Esophagus squamous epithelium (tissue), 4 donors: ENCODE measurements around the gene DNER.

Experiments
- CTCF ChIP-seq, 6 experiments: fragments of 450-650 bp in 4 of 6; fragments of 200-600 bp in 2 of 6; sonication (generic) in 2 of 6; IDR thresholded peaks; one replicate each; pipeline ENCODE4 v1.5.1; 2016 to 2019; ENCODE audit warnings: antibody characterized with exemption in 6 of 6, mild to moderate bottlenecking in 4 of 6, moderate library complexity in 4 of 6
- POLR2A ChIP-seq, 4 donors: fragments of 450-650 bp; IDR thresholded peaks; one replicate each; pipeline ENCODE4 v1.6.1; 2017; ENCODE audit warnings: antibody characterized with exemption in 4 of 4, mild to moderate bottlenecking in 4 of 4, moderate library complexity in 3 of 4

- TF ChIP-seq POLR2A (IDR thresholded peaks at IDR 0.05) (no peak), CTCF (IDR thresholded peaks at IDR 0.05) (no peak)
These were observed 23.8 kb upstream of the DNER start for GRCh38 chr2:229738024-229738625.
